Erythroblast (primary cell): ENCODE results near the gene CCK.

Source experiments
- GATA1 ChIP-seq: IDR thresholded peaks from 2 replicates; pipeline ENCODE4 v1.6.1; 2011; ENCODE audit warnings: low read depth, mild to moderate bottlenecking, control low read depth, low read length, moderate library complexity
- POLR2A ChIP-seq: IDR thresholded peaks from 2 replicates; pipeline ENCODE4 v1.6.1; 2011; ENCODE audit warnings: mild to moderate bottlenecking, low read length

DNA sequence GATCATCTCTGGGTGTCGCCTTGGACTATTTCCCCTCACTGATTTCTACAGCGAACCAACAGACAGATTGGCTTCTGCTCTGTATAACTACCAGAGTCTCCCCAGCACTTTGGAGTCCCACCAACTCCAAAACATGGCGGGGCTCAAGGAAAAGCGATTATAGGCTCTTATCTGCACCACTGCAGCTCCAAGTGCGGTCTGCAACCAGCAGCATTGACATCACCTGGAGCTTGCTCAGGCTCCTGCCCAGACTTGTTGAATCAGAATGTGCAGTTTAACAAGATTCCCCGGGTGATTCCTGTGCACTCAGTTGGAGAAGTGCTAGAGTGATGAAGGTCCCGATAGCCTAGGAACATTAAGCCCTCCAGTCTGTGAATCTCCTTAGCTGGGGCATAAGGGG lies 9.0 kb downstream of the CCK start:
- TF ChIP-seq POLR2A (no peak), GATA1 (no peak)
